Sigmoid colon (tissue), 7 donors: ENCODE data around the gene BTNL8. TPM values are rescaled to one million over a fixed set of nuclear protein-coding genes. Genes with fewer than 3 reads are reported as not detected.

ENCODE experiments used
- DNase-seq: peaks from one replicate; pipeline ENCODE4 v3.0.0-alpha.2; 2019
- H3K27ac ChIP-seq, 4 donors: fragments of 200-600 bp; sonication (generic); one replicate each; pipeline ENCODE4 v1.5.1; 2016 to 2019; ENCODE audit warnings: mild to moderate bottlenecking in 1 of 4
- H3K27me3 ChIP-seq, 3 donors: fragments of 200-600 bp; sonication (generic); one replicate each; pipeline ENCODE4 v1.5.1; 2019; ENCODE audit warnings: mild to moderate bottlenecking in 1 of 3
- H3K36me3 ChIP-seq, 4 donors: fragments of 200-600 bp; sonication (generic); one replicate each; pipeline ENCODE4 v1.5.1; 2016 to 2019
- H3K4me1 ChIP-seq, 4 donors: fragments of 200-600 bp; sonication (generic); one replicate each; pipeline ENCODE4 v1.5.1; 2017 to 2019
- H3K4me3 ChIP-seq, 4 donors: fragments of 200-600 bp; sonication (generic); one replicate each; pipeline ENCODE4 v1.5.1; 2017 to 2019; ENCODE audit warnings: mild to moderate bottlenecking in 2 of 4, moderate library complexity in 1 of 4
- H3K9me3 ChIP-seq, 4 donors: fragments of 200-600 bp in 3 of 4; sonication (generic) in 3 of 4; one replicate each; pipeline versions ENCODE4 v1.5.1 to v1.6.1; 2013 to 2019
- EP300 ChIP-seq, 4 donors: sonication (generic); formaldehyde crosslinking; IDR thresholded peaks; one replicate each; pipeline ENCODE4 v1.6.1; 2017; ENCODE audit warnings: antibody characterized with exemption in 4 of 4
- POLR2A ChIP-seq, 2 donors: fragments of 450-650 bp; IDR thresholded peaks; one replicate each; pipeline ENCODE4 v1.6.1; 2016; ENCODE audit warnings: antibody characterized with exemption in 2 of 2, mild to moderate bottlenecking in 2 of 2, moderate library complexity in 2 of 2
- POLR2AphosphoS5 ChIP-seq, 4 donors: sonication (generic); formaldehyde crosslinking; IDR thresholded peaks; one replicate each; pipeline ENCODE4 v1.6.1; 2017; ENCODE audit warnings: antibody characterized with exemption in 4 of 4
- WGBS, 2 donors: extraction: QIAGEN DNeasy Blood & Tissue Kit; methylation state at CpG; one replicate each; pipeline ENCODE4 v1.1.7; 2013; 5-methylcytosine and 5-hydroxymethylcytosine counted together
- intact Hi-C: fragments of 100-400 bp; cut with DNase I; formaldehyde crosslinking; loops from one replicate; pipeline ENCODE4 v1.15.1; 2023
- polyA plus RNA-seq, 3 donors: library from polyadenylated mRNA; stranded (reverse); fragments of 200-250 nt; gene quantifications; one replicate each; pipeline ENCODE4 v1.2.3, GENCODE V29; 2013
- total RNA-seq, 4 donors: library from RNA; depleted of rRNA; stranded (reverse); fragments of >200 nt; gene quantifications; one replicate each; pipeline ENCODE4 v1.1.0, GENCODE V29; 2016
- TF ChIP-seq, protein P1 (sequence below), 4 experiments: fragments of 450-650 bp in 3 of 4; fragments of 200-600 bp in 1 of 4; IDR thresholded peaks; one replicate each; pipeline ENCODE4 v1.5.1; 2016 to 2019; ENCODE audit warnings: antibody characterized with exemption in 4 of 4, mild to moderate bottlenecking in 3 of 4, moderate library complexity in 2 of 4
- donor health status: healthy with polysubstance abuse.
- donor health status: Bipolar disorder and iron deficiency.
- donor health status: healthy.

BTNL8 gene
- total RNA-seq (under 1 TPM in 2 of 4 donors, not detected in 2; 0.27 to 0.71 TPM), polyA plus RNA-seq (10 to 100 TPM; 15.6 to 32.2 (median 16.0) TPM)

- no peak for DNase-seq
- H3K4me1 ChIP-seq: no peaks in the 10 kb centered on the region
- no peak within 1 kb of the TSS for H3K27ac ChIP-seq
- no peaks in the 10 kb centered on the region for H3K27me3 ChIP-seq
- H3K4me3 ChIP-seq: no peak within 1 kb of the TSS
- peaks cover 0 to 3% (median 0%) of the 10 kb centered on the region in 4 donors for H3K9me3 ChIP-seq
- 16 to 65% methylated on average over 9 of the region's 9 CpGs for WGBS, 2 donors
- TF ChIP-seq POLR2AphosphoS5 (IDR thresholded peaks at IDR 0.05) (no peak), EP300 (IDR thresholded peaks at IDR 0.05) (no peak), POLR2A (IDR thresholded peaks at IDR 0.05) (no peak)
- TF ChIP-seq, protein P1, sequence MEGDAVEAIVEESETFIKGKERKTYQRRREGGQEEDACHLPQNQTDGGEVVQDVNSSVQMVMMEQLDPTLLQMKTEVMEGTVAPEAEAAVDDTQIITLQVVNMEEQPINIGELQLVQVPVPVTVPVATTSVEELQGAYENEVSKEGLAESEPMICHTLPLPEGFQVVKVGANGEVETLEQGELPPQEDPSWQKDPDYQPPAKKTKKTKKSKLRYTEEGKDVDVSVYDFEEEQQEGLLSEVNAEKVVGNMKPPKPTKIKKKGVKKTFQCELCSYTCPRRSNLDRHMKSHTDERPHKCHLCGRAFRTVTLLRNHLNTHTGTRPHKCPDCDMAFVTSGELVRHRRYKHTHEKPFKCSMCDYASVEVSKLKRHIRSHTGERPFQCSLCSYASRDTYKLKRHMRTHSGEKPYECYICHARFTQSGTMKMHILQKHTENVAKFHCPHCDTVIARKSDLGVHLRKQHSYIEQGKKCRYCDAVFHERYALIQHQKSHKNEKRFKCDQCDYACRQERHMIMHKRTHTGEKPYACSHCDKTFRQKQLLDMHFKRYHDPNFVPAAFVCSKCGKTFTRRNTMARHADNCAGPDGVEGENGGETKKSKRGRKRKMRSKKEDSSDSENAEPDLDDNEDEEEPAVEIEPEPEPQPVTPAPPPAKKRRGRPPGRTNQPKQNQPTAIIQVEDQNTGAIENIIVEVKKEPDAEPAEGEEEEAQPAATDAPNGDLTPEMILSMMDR (IDR thresholded peaks at IDR 0.05): no peak
- intact Hi-C loops: no loop called here
- H3K36me3 ChIP-seq: no peaks in the 10 kb centered on the region
Observed at GRCh38 chr5:180898621-180899246, at the start of gene BTNL8. TSS of gene BTNL8 (plus strand) at chr5:180899159. CDS start at chr5:180899311, 152 bp downstream.

GRCh38 chr5:180849827-180850226 is 49.1 kb upstream of the BTNL8 start:
- no peak for DNase-seq
- intact Hi-C loops: no loop called here
- Histone ChIP-seq H3K9me3 (peaks cover 0 to 33% (median 2%) of the 10 kb centered on the region in 4 donors), H3K27me3 (no peaks in the 10 kb centered on the region), H3K4me1 (no peaks in the 10 kb centered on the region), H3K36me3 (peaks cover 22 to 35% (median 25%) of the 10 kb centered on the region in 4 donors), H3K27ac (no peak overlapping the region), H3K4me3 (no peak overlapping the region)
- WGBS, 2 donors: 92 to 95% methylated on average over 4 of the region's 4 CpGs
- TF ChIP-seq EP300 (IDR thresholded peaks at IDR 0.05) (no peak), POLR2AphosphoS5 (IDR thresholded peaks at IDR 0.05) (no peak)

GRCh38 chr5:180850434-180851078 is 48.4 kb upstream of the BTNL8 start:
- Histone ChIP-seq H3K4me1 (no peaks in the 10 kb centered on the region), H3K4me3 (no peak overlapping the region), H3K27ac (no peak overlapping the region), H3K27me3 (no peaks in the 10 kb centered on the region), H3K9me3 (peaks cover 0 to 33% (median 2%) of the 10 kb centered on the region in 4 donors), H3K36me3 (peaks cover 22 to 42% (median 25%) of the 10 kb centered on the region in 4 donors)
- intact Hi-C loops: no loop called here
- TF ChIP-seq, protein P1 (IDR thresholded peaks at IDR 0.05): no peak
- TF ChIP-seq POLR2AphosphoS5 (IDR thresholded peaks at IDR 0.05) (no peak), EP300 (IDR thresholded peaks at IDR 0.05) (no peak), POLR2A (IDR thresholded peaks at IDR 0.05) (no peak)
- 97% methylated on average over 10 of the region's 10 CpGs for WGBS, 2 donors
- no peak for DNase-seq

DNA sequence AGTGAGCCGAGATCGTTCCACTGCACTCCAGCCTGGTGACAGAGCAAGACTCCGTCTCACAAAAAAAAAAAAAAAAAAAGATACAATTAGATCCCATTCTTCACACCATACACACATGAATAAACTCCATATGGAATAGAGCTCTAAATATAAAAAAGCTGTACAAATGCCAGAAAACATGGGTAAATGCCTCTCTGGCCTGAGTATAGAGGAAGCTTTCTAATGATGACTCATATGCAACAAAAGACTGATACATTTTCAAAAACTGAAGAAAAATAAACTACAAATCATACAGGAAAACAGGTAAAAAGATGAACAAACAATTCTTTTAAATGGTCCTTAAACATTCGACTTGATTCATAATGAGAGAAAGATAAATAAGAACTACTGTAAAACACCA is 46.5 kb upstream of the BTNL8 start:
- no peak overlapping the region for H3K4me3 ChIP-seq
- H3K4me1 ChIP-seq: no peaks in the 10 kb centered on the region
- DNase-seq: no peak
- no peak overlapping the region for H3K27ac ChIP-seq
- no peaks in the 10 kb centered on the region for H3K27me3 ChIP-seq
- no peak for TF ChIP-seq EP300 (IDR thresholded peaks at IDR 0.05)
- TF ChIP-seq POLR2A (IDR thresholded peaks at IDR 0.05): no peak
- TF ChIP-seq, protein P1 (IDR thresholded peaks at IDR 0.05): no peak
- no peak for TF ChIP-seq POLR2AphosphoS5 (IDR thresholded peaks at IDR 0.05)
- peaks cover 22 to 52% (median 28%) of the 10 kb centered on the region in 4 donors for H3K36me3 ChIP-seq
- intact Hi-C loops: no loop called here
- peaks cover 0 to 33% (median 2%) of the 10 kb centered on the region in 4 donors for H3K9me3 ChIP-seq
- WGBS, 2 donors: 92 to 94% methylated on average over 4 of the region's 4 CpGs

- Histone ChIP-seq H3K27me3 (no peaks in the 10 kb centered on the region), H3K9me3 (peaks cover 0 to 33% (median 2%) of the 10 kb centered on the region in 4 donors), H3K36me3 (peaks cover 22 to 52% (median 28%) of the 10 kb centered on the region in 4 donors), H3K27ac (no peak overlapping the region), H3K4me3 (no peak overlapping the region), H3K4me1 (no peaks in the 10 kb centered on the region)
- intact Hi-C loops: no loop called here
- WGBS, 2 donors: 88 to 89% methylated on average over 13 of the region's 13 CpGs
- DNase-seq: no peak
- TF ChIP-seq POLR2A (IDR thresholded peaks at IDR 0.05) (no peak), POLR2AphosphoS5 (IDR thresholded peaks at IDR 0.05) (no peak), EP300 (IDR thresholded peaks at IDR 0.05) (no peak)
- TF ChIP-seq, protein P1 (IDR thresholded peaks at IDR 0.05): no peak
Observed at GRCh38 chr5:180853121-180853847, 45.7 kb upstream of the BTNL8 start.
